ENCODE measurements around the gene RANBP10.

RANBP10 gene

DNA sequence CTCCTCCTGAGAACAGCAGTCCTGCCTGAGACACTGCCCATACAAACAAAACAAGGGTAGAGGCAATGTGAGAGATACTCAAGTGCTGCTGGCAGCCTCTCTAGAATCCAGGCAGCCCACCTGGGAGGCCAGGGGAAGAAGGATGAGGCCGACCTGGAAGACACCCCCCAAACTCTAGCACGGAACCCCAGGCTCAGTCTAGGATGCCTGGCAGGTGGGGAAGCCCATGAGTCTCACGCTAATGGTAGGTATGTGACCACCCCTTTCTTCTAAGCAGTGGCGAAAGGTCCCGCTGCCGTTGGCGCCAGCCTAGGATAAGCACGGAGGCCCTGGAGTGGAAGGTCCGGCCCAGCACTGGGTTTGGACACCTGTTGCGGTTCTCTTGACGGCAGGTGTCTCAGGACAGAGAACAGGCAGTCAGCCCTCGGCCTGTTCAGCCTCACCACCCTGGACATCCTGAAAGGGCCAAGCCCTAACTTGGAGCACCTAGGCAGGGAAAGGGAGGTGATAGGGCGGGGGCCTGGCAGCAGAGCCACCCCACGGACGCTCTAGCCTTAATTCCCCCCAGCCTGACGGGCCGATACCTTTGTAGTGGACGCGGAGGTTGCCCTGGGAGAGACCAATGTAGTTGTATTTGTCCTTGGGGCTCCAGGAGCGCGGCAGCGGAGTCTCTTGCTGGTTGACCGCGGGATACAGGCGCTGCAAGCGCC, 487 bp downstream of the RANBP10 start:
- Histone ChIP-seq H3K4me1 (ENCODE audit: insufficient read depth, poor library complexity, severe bottlenecking) (no peaks in the 10 kb centered on the region), H3K4me3 (ENCODE audit: severe bottlenecking) (peak overlapping the region; percentile 60), H3K27me3 (ENCODE audit: insufficient read depth, poor library complexity, severe bottlenecking) (no peaks in the 10 kb centered on the region), H3K9me3 (ENCODE audit: severe bottlenecking) (no peaks in the 10 kb centered on the region), H3K27ac (ENCODE audit: poor library complexity, severe bottlenecking) (no peak overlapping the region), H3K36me3 (ENCODE audit: low read depth) (peaks cover 24% of the 10 kb centered on the region)
- peak; percentile 1 for ATAC-seq (ENCODE audit: low read depth)
- TF ChIP-seq CTCF (IDR thresholded peaks at IDR 0.05; ENCODE audit: poor library complexity, severe bottlenecking), result no peak
- DNase-seq (ENCODE audit: low spot score), result no peak

- peaks cover 25% of the 10 kb centered on the region for H3K36me3 ChIP-seq (ENCODE audit: low read depth)
- TF ChIP-seq CTCF (IDR thresholded peaks at IDR 0.05; ENCODE audit: poor library complexity, severe bottlenecking), result no peak
- ATAC-seq (ENCODE audit: low read depth), result no peak
- DNase-seq (ENCODE audit: low spot score), result no peak
- no peak overlapping the region for H3K27ac ChIP-seq (ENCODE audit: poor library complexity, severe bottlenecking)
- no peaks in the 10 kb centered on the region for H3K27me3 ChIP-seq (ENCODE audit: insufficient read depth, poor library complexity, severe bottlenecking)
- peak overlapping the region; percentile 60 for H3K4me3 ChIP-seq (ENCODE audit: severe bottlenecking)
- no peaks in the 10 kb centered on the region for H3K9me3 ChIP-seq (ENCODE audit: severe bottlenecking)
- no peaks in the 10 kb centered on the region for H3K4me1 ChIP-seq (ENCODE audit: insufficient read depth, poor library complexity, severe bottlenecking)
Measured at GRCh38 chr16:67804853-67805542, 1.4 kb downstream of the RANBP10 start.

DNA sequence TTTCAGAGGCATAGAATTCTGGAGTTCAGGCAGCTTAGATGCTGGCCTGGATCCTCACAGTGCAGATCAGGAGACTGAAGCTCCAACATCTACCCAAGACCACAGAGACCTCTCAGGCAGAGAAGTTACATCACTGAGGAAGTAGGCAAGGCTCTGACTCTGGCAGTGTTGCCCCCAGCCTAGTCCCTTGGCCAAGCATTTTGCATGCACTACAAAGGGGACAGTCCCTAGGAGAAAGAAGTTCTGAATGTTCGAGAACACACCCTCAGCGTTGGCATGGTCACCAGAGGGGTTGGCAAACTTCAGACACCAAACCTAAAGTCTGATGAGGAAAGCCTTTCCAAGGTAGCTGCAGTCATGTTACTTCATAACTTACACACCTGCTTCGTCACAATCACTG, 2.5 kb downstream of the RANBP10 start:
- TF ChIP-seq CTCF (IDR thresholded peaks at IDR 0.05; ENCODE audit: poor library complexity, severe bottlenecking), result no peak
- Histone ChIP-seq H3K4me3 (ENCODE audit: severe bottlenecking) (no peak overlapping the region), H3K9me3 (ENCODE audit: severe bottlenecking) (no peaks in the 10 kb centered on the region), H3K27me3 (ENCODE audit: insufficient read depth, poor library complexity, severe bottlenecking) (no peaks in the 10 kb centered on the region), H3K4me1 (ENCODE audit: insufficient read depth, poor library complexity, severe bottlenecking) (no peaks in the 10 kb centered on the region), H3K36me3 (ENCODE audit: low read depth) (peaks cover 32% of the 10 kb centered on the region), H3K27ac (ENCODE audit: poor library complexity, severe bottlenecking) (no peak overlapping the region)
- ATAC-seq (ENCODE audit: low read depth) (no peak), DNase-seq (ENCODE audit: low spot score) (no peak)

- no peak for DNase-seq (ENCODE audit: low spot score)
- Histone ChIP-seq H3K36me3 (ENCODE audit: low read depth) (peaks cover 32% of the 10 kb centered on the region), H3K9me3 (ENCODE audit: severe bottlenecking) (no peaks in the 10 kb centered on the region), H3K4me1 (ENCODE audit: insufficient read depth, poor library complexity, severe bottlenecking) (no peaks in the 10 kb centered on the region), H3K4me3 (ENCODE audit: severe bottlenecking) (no peak overlapping the region), H3K27ac (ENCODE audit: poor library complexity, severe bottlenecking) (no peak overlapping the region), H3K27me3 (ENCODE audit: insufficient read depth, poor library complexity, severe bottlenecking) (no peaks in the 10 kb centered on the region)
- ATAC-seq (ENCODE audit: low read depth), result no peak
- no peak for TF ChIP-seq CTCF (IDR thresholded peaks at IDR 0.05; ENCODE audit: poor library complexity, severe bottlenecking)
Measured at GRCh38 chr16:67801883-67802282, 4.5 kb downstream of the RANBP10 start.

- ATAC-seq (ENCODE audit: low read depth) (no peak), DNase-seq (ENCODE audit: low spot score) (no peak)
- H3K27me3 ChIP-seq (ENCODE audit: insufficient read depth, poor library complexity, severe bottlenecking), result no peaks in the 10 kb centered on the region
- H3K36me3 ChIP-seq (ENCODE audit: low read depth), result peaks cover 32% of the 10 kb centered on the region
- TF ChIP-seq CTCF (IDR thresholded peaks at IDR 0.05; ENCODE audit: poor library complexity, severe bottlenecking), result no peak
- H3K4me3 ChIP-seq (ENCODE audit: severe bottlenecking), result no peak overlapping the region
- H3K4me1 ChIP-seq (ENCODE audit: insufficient read depth, poor library complexity, severe bottlenecking), result no peaks in the 10 kb centered on the region
- no peaks in the 10 kb centered on the region for H3K9me3 ChIP-seq (ENCODE audit: severe bottlenecking)
- H3K27ac ChIP-seq (ENCODE audit: poor library complexity, severe bottlenecking), result no peak overlapping the region
Measured at GRCh38 chr16:67801241-67801640, 5.1 kb downstream of the RANBP10 start.
